ENCODE data around the gene PDE2A.

DNA sequence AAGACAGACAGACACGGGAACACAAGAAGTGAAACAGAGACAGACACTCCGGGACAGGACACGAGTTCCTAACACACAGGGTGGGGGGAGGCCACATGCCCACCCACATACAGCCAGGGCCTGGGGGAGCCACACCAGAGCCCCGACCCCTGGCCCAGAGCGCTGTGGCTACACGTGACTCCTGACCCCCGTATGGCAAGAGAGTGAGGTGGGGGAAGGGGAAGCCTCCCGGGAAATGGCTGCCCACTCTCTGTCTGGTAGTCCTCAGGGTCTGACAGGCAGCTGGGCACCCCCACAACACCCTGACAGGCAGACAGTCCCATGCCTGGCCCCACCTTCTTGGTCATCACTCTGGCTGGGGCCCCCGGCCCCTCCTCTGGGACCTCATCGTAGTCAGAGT lies 38.6 kb upstream of the PDE2A start:
- TF ChIP-seq POLR2A (IDR thresholded peaks at IDR 0.05), result no peak
- TF ChIP-seq, protein P1, sequence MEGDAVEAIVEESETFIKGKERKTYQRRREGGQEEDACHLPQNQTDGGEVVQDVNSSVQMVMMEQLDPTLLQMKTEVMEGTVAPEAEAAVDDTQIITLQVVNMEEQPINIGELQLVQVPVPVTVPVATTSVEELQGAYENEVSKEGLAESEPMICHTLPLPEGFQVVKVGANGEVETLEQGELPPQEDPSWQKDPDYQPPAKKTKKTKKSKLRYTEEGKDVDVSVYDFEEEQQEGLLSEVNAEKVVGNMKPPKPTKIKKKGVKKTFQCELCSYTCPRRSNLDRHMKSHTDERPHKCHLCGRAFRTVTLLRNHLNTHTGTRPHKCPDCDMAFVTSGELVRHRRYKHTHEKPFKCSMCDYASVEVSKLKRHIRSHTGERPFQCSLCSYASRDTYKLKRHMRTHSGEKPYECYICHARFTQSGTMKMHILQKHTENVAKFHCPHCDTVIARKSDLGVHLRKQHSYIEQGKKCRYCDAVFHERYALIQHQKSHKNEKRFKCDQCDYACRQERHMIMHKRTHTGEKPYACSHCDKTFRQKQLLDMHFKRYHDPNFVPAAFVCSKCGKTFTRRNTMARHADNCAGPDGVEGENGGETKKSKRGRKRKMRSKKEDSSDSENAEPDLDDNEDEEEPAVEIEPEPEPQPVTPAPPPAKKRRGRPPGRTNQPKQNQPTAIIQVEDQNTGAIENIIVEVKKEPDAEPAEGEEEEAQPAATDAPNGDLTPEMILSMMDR (IDR thresholded peaks at IDR 0.05), result no peak

Measured in heart left ventricle (tissue), 13 donors.